GM12878 (cell line): Measurements from ENCODE around the gene FGR. TPM values are rescaled to one million over a fixed set of nuclear protein-coding genes. Genes with fewer than 3 reads are reported as not detected.

Source experiments
- BACH1 ChIP-seq: fragments of 450-650 bp; IDR thresholded peaks from 2 replicates; pipeline ENCODE4 v1.6.1; 2017; ENCODE audit warnings: mild to moderate bottlenecking, borderline replicate concordance
- BMI1 ChIP-seq: fragments of 450-650 bp; IDR thresholded peaks from 2 replicates; pipeline ENCODE4 v1.6.1; 2016; ENCODE audit warnings: mild to moderate bottlenecking, moderate library complexity, borderline replicate concordance
- BRCA1 ChIP-seq: IDR thresholded peaks from 2 replicates; pipeline ENCODE4 v1.6.1; 2011; ENCODE audit warnings: low read depth, low read length, improper control_type of control experiment
- DPF2 ChIP-seq: fragments of 450-650 bp; IDR thresholded peaks from 2 replicates; pipeline ENCODE4 v1.6.1; 2017; ENCODE audit warnings: mild to moderate bottlenecking
- EP300 ChIP-seq, 2 experiments: fragments of 150-350 bp in 1 of 2; IDR thresholded peaks; 2 replicates each; pipeline ENCODE4 v1.6.1; 2011 to 2012; ENCODE audit warnings: low read depth in 2 of 2, low read length in 2 of 2, borderline replicate concordance in 1 of 2, improper control_type of control experiment in 1 of 2, inconsistent platforms in 1 of 2; ENCODE audit not compliant: control insufficient read depth in 1 of 2
- ETV6 ChIP-seq, 2 experiments: fragments of 450-650 bp in 1 of 2; IDR thresholded peaks in 1 of 2; conservative IDR thresholded peaks in 1 of 2; 2 replicates each; pipeline ENCODE4 v1.6.1; 2014; ENCODE audit warnings: antibody characterized with exemption in 1 of 2, borderline replicate concordance in 1 of 2, low read depth in 1 of 2, mild to moderate bottlenecking in 1 of 2, moderate library complexity in 1 of 2
- GATAD2B ChIP-seq: fragments of 450-650 bp; conservative IDR thresholded peaks from 2 replicates; pipeline ENCODE4 v1.6.1; 2017; ENCODE audit warnings: low read depth, mild to moderate bottlenecking, moderate library complexity
- IKZF1 ChIP-seq: fragments of 450-650 bp; conservative IDR thresholded peaks from 2 replicates; pipeline ENCODE4 v1.6.1; 2017; ENCODE audit warnings: antibody characterized with exemption, mild to moderate bottlenecking
- MEF2B ChIP-seq: fragments of 450-650 bp; IDR thresholded peaks from 2 replicates; pipeline ENCODE4 v1.6.1; 2018; ENCODE audit warnings: mild to moderate bottlenecking, moderate library complexity; ENCODE audit not compliant: partially characterized antibody, poor library complexity, severe bottlenecking
- NBN ChIP-seq: fragments of 450-650 bp; IDR thresholded peaks from 2 replicates; pipeline ENCODE4 v1.6.1; 2016
- NFXL1 ChIP-seq: fragments of 450-650 bp; IDR thresholded peaks from 2 replicates; pipeline ENCODE4 v1.6.1; 2017; ENCODE audit warnings: antibody characterized with exemption, mild to moderate bottlenecking, borderline replicate concordance
- NKRF ChIP-seq: fragments of 450-650 bp; conservative IDR thresholded peaks from 2 replicates; pipeline ENCODE4 v1.6.1; 2017; ENCODE audit warnings: mild to moderate bottlenecking, moderate library complexity
- NR2C1 ChIP-seq: fragments of 450-650 bp; IDR thresholded peaks from 2 replicates; pipeline ENCODE4 v1.6.1; 2017; ENCODE audit warnings: antibody characterized with exemption, mild to moderate bottlenecking, moderate library complexity
- PBX3 ChIP-seq: IDR thresholded peaks from 2 replicates; pipeline ENCODE4 v1.6.1; 2011; ENCODE audit warnings: mild to moderate bottlenecking, low read depth, low read length, moderate library complexity; ENCODE audit not compliant: insufficient replicate concordance
- POLR2AphosphoS5 ChIP-seq: IDR thresholded peaks from 2 replicates; pipeline ENCODE4 v1.6.1; 2011; ENCODE audit warnings: mild to moderate bottlenecking, low read length, inconsistent platforms
- RBBP5 ChIP-seq: fragments of 200-600 bp; sonication (generic); conservative IDR thresholded peaks from 2 replicates; pipeline ENCODE4 v1.6.1; 2016
- SP1 ChIP-seq: IDR thresholded peaks from one replicate; pipeline ENCODE4 v1.6.1; 2011; ENCODE audit warnings: low read depth, low read length
- YBX1 ChIP-seq: fragments of 450-650 bp; IDR thresholded peaks from 2 replicates; pipeline ENCODE4 v1.6.1; 2016; ENCODE audit warnings: antibody characterized with exemption
- ZBED1 ChIP-seq: IDR thresholded peaks from 2 replicates; pipeline ENCODE4 v1.6.1; 2016; ENCODE audit warnings: borderline replicate concordance
- ZBTB40 ChIP-seq: fragments of 450-650 bp; IDR thresholded peaks from 2 replicates; pipeline ENCODE4 v1.6.1; 2016; ENCODE audit warnings: mild to moderate bottlenecking, moderate library complexity, borderline replicate concordance
- polyA plus RNA-seq, 11 experiments: library from polyadenylated mRNA; depleted of rRNA in 4 of 11; unstranded in 6 of 11; stranded (reverse) in 5 of 11; fragments of >200 nt; fragmentation: Nextera tagmentation in 4 of 11; fragmentation: Illumina TruSeq in 1 of 11; extraction: Ambion mirVana in 4 of 11; extraction: Trizol in 1 of 11; gene quantifications; 1 replicate in 1 of 11; 2 replicates in 10 of 11; pipeline versions ENCODE4 v1.2.1 to v1.2.3, GENCODE V29; 2011 to 2016; ENCODE audit warnings: inconsistent platforms in 2 of 11, missing spikeins in 2 of 11, low read depth in 1 of 11
- total RNA-seq, 4 experiments: library from RNA; depleted of rRNA in 3 of 4; stranded (reverse); fragments of >200 nt in 3 of 4; fragmentation: Illumina TruSeq in 1 of 4; extraction: Trizol in 1 of 4; gene quantifications; 2 replicates each; pipeline versions ENCODE4 v1.2.1 to v1.2.3, GENCODE V29; 2013 to 2021

Gene FGR
- total and polyA plus RNA-seq, 10 of the 15 experiments (the other 5 are each of a cell fraction or from before 2014, with no cell fraction given), result 10.9 to 193 (median 74.7) TPM

GRCh38 chr1:27626031-27626935, 8.7 kb downstream of the FGR start (continued):
- no peak for TF ChIP-seq ZBTB40
- TF ChIP-seq NFXL1, result no peak
- peak; percentile 80 for TF ChIP-seq GATAD2B
- peak; percentile 73 for TF ChIP-seq NR2C1
- no peak for TF ChIP-seq RBBP5
- peak; percentile 84 for TF ChIP-seq DPF2
- peak; percentile 56 to 88; a peak in 3 of 4 replicates for TF ChIP-seq EP300 (IDR thresholded peaks at IDR 0.05; ENCODE audit: borderline replicate concordance in 1 of 2, control insufficient read depth in 1 of 2, low read depth in 2 of 2, low read length in 2 of 2)
- TF ChIP-seq SP1, result peak; percentile 47
- no peak for TF ChIP-seq ETV6 (conservative IDR thresholded peaks at IDR 0.05 in 1 of 2, IDR thresholded peaks at IDR 0.05 in 1 of 2; ENCODE audit: borderline replicate concordance in 1 of 2, low read depth in 1 of 2)
- TF ChIP-seq ZBED1, result peak; percentile 17; the same call in 1 of the 2 replicates
- TF ChIP-seq PBX3, result no peak
- TF ChIP-seq NBN, result peak; percentile 72
- TF ChIP-seq BMI1, result peak; percentile 39; the same call in 1 of the 2 replicates
- TF ChIP-seq YBX1, result no peak
- TF ChIP-seq NKRF, result no peak
- TF ChIP-seq IKZF1, result peak; percentile 90
- TF ChIP-seq BRCA1, result no peak
- peak; percentile 32; the same call in 1 of the 2 replicates for TF ChIP-seq BACH1
- peak; percentile 87 for TF ChIP-seq POLR2AphosphoS5
- peak; percentile 97 for TF ChIP-seq MEF2B
